ENCODE data around the gene ECT2.

Gene ECT2

DNA sequence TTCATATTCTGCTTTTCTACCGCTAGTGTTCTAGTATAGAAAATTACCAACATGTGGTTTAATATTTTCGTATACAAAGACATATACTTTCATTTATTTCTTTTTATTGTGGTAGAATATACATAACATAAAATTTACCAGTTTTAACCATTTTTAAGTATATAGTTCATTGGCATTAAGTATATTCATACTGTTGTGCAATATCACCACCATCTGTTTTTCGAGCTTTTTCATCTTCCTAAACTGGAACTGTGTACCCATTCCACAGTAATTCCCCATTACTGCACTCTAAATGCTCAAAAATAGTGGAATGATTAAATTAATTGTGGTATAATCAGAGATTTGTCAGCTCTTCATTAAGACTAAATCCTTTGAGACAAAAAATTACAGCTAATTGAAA lies 62.9 kb downstream of the ECT2 start:
- Histone ChIP-seq H3K4me1 (ENCODE audit: low read depth, poor library complexity, severe bottlenecking) (no peaks in the 10 kb centered on the region), H3K4me2 (no peak overlapping the region), H3K27me3 (ENCODE audit: insufficient read depth, low read depth) (no peaks in the 10 kb centered on the region), H3K79me2 (ENCODE audit: insufficient read depth, low read depth) (no peaks in the 10 kb centered on the region), H3K36me3 (ENCODE audit: insufficient read depth) (no peaks in the 10 kb centered on the region), H3K27ac (no peak overlapping the region), H3K4me3 (IDR thresholded peaks at IDR 0.05; ENCODE audit: insufficient read depth, low read depth, low read length) (no peak overlapping the region), H2AFZ (ENCODE audit: low read depth) (no peak overlapping the region), H4K20me1 (ENCODE audit: insufficient read depth) (no peaks in the 10 kb centered on the region), H3K9ac (no peak overlapping the region)
- TF ChIP-seq CTCF (conservative IDR thresholded peaks at IDR 0.05; ENCODE audit: low read depth, low read length): no peak

DNA sequence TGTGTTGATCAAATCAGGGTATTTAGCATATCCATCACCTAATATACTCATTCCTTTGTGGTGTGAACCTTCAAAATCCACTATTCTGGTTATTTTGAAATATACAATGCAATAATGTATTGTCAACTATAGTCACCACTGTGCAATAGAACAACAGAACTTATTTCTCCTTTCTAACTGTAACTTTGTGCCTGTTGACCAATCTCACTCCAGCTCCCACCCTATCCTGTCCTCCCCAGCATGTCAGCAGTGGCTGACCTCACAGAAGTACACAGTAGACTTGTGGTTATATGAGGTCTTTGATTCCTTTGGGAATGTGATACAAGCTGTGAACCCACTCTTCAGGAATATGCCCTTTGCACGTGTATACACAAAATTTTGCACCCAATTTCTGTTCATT lies 64.2 kb downstream of the ECT2 start:
- H2AFZ ChIP-seq (ENCODE audit: low read depth): no peak overlapping the region

DNA sequence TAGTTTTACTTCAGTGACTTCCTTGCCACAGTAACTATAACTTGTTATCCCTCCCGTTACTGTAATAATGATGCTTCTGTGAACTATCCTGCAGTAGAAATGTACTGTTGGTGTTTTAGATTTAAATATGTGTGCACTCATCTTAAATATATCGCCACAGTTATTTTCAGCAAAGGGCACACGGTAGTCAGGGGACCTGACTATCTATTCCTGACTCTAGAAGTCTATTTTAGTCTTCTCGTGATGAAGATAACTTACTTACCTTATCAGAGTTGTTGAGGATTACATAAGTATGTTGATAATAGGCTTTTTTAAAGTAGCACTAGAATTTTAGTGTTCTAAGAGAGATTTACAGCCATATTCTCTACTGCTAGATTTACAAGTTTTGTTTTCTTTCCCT lies 65.3 kb downstream of the ECT2 start:
- no peak overlapping the region for H2AFZ ChIP-seq (ENCODE audit: low read depth)
- no peaks in the 10 kb centered on the region; the same call in 1 of the 2 replicates for H3K36me3 ChIP-seq (ENCODE audit: insufficient read depth)
- no peak overlapping the region for H3K4me3 ChIP-seq (IDR thresholded peaks at IDR 0.05; ENCODE audit: insufficient read depth, low read depth, low read length)
- no peaks in the 10 kb centered on the region for H4K20me1 ChIP-seq (ENCODE audit: insufficient read depth)
- no peaks in the 10 kb centered on the region for H3K27me3 ChIP-seq (ENCODE audit: insufficient read depth, low read depth)
- no peak overlapping the region for H3K27ac ChIP-seq
- TF ChIP-seq CTCF (conservative IDR thresholded peaks at IDR 0.05; ENCODE audit: low read depth, low read length): no peak
- H3K9ac ChIP-seq: no peak overlapping the region
- no peak overlapping the region for H3K4me2 ChIP-seq
- no peaks in the 10 kb centered on the region for H3K4me1 ChIP-seq (ENCODE audit: low read depth, poor library complexity, severe bottlenecking)
- H3K79me2 ChIP-seq (ENCODE audit: insufficient read depth, low read depth): no peaks in the 10 kb centered on the region

More for the DNA sequence above, 64.2 kb downstream of the ECT2 start:
- no peak for TF ChIP-seq CTCF (conservative IDR thresholded peaks at IDR 0.05; ENCODE audit: low read depth, low read length)
- H3K9ac ChIP-seq: no peak overlapping the region
- no peaks in the 10 kb centered on the region; the same call in 1 of the 2 replicates for H3K36me3 ChIP-seq (ENCODE audit: insufficient read depth)
- no peaks in the 10 kb centered on the region for H3K27me3 ChIP-seq (ENCODE audit: insufficient read depth, low read depth)
- H3K4me1 ChIP-seq (ENCODE audit: low read depth, poor library complexity, severe bottlenecking): no peaks in the 10 kb centered on the region
- no peaks in the 10 kb centered on the region for H3K79me2 ChIP-seq (ENCODE audit: insufficient read depth, low read depth)
- H3K4me3 ChIP-seq (IDR thresholded peaks at IDR 0.05; ENCODE audit: insufficient read depth, low read depth, low read length): no peak overlapping the region
- H3K4me2 ChIP-seq: no peak overlapping the region
- no peak overlapping the region for H3K27ac ChIP-seq
- no peaks in the 10 kb centered on the region for H4K20me1 ChIP-seq (ENCODE audit: insufficient read depth)

GRCh38 chr3:172816281-172816680 lies 65.8 kb downstream of the ECT2 start:
- no peak for TF ChIP-seq CTCF (conservative IDR thresholded peaks at IDR 0.05; ENCODE audit: low read depth, low read length)
- Histone ChIP-seq H3K4me2 (no peak overlapping the region), H3K27ac (no peak overlapping the region), H2AFZ (ENCODE audit: low read depth) (no peak overlapping the region), H4K20me1 (ENCODE audit: insufficient read depth) (no peaks in the 10 kb centered on the region), H3K9ac (no peak overlapping the region), H3K79me2 (ENCODE audit: insufficient read depth, low read depth) (no peaks in the 10 kb centered on the region), H3K4me3 (IDR thresholded peaks at IDR 0.05; ENCODE audit: insufficient read depth, low read depth, low read length) (no peak overlapping the region), H3K36me3 (ENCODE audit: insufficient read depth) (no peaks in the 10 kb centered on the region; the same call in 1 of the 2 replicates), H3K27me3 (ENCODE audit: insufficient read depth, low read depth) (no peaks in the 10 kb centered on the region), H3K4me1 (ENCODE audit: low read depth, poor library complexity, severe bottlenecking) (no peaks in the 10 kb centered on the region)

Data from KMS-11 (cell line).